ENCODE measurements around the gene LACC1.

The LACC1 gene

GRCh38 chr13:43879755-43880181 lies at the start of gene LACC1:
Gene LACC1 (plus strand): TSS chr13:43879904. CDS start chr13:43880986, 1,082 bp downstream.
- no peak for DNase-seq

- DNase-seq, result no peak
These were observed 49.2 kb upstream of the LACC1 start for GRCh38 chr13:43830497-43830881.

GRCh38 chr13:43831088-43831487 lies 48.6 kb upstream of the LACC1 start:
- DNase-seq, result no peak

- DNase-seq, result no peak
These were observed 44.0 kb upstream of the LACC1 start for GRCh38 chr13:43835701-43836100.

GRCh38 chr13:43838909-43839308 lies 40.8 kb upstream of the LACC1 start:
- no peak for DNase-seq

GRCh38 chr13:43846496-43847158 lies 33.1 kb upstream of the LACC1 start:
- DNase-seq, result no peak

- DNase-seq, result peak; percentile 81
These were observed 31.6 kb upstream of the LACC1 start for GRCh38 chr13:43848001-43848649.

- no peak for DNase-seq
These were observed 28.8 kb upstream of the LACC1 start for GRCh38 chr13:43850873-43851272.

GRCh38 chr13:43852923-43853404 lies 26.7 kb upstream of the LACC1 start:
- DNase-seq, result no peak

- no peak for DNase-seq
These were observed 17.8 kb upstream of the LACC1 start for GRCh38 chr13:43861863-43862262.

- DNase-seq, result no peak
These were observed 14.8 kb upstream of the LACC1 start for GRCh38 chr13:43864921-43865320.

GRCh38 chr13:43865892-43866291 lies 13.8 kb upstream of the LACC1 start:
- no peak for DNase-seq

GRCh38 chr13:43872181-43872580 lies 7.5 kb upstream of the LACC1 start:
- DNase-seq, result no peak

GRCh38 chr13:43874504-43875092 lies 5.1 kb upstream of the LACC1 start:
- DNase-seq, result no peak

GRCh38 chr13:43876366-43876765 lies 3.3 kb upstream of the LACC1 start:
- DNase-seq, result no peak

- no peak for DNase-seq
These were observed 2.4 kb upstream of the LACC1 start for GRCh38 chr13:43877326-43877725.

GRCh38 chr13:43877766-43878165 lies 1.9 kb upstream of the LACC1 start:
- no peak for DNase-seq

- DNase-seq, result peak; percentile 53
These were observed 581 bp upstream of the LACC1 start, which contains the start of gene CCDC122 for GRCh38 chr13:43878892-43879754. Gene CCDC122 (minus strand): TSS chr13:43879740. CDS start chr13:43869376, 10,364 bp downstream.

GRCh38 chr13:43880214-43880855 lies 631 bp downstream of the LACC1 start:
- DNase-seq, result no peak

- DNase-seq, result no peak
These were observed 1.2 kb downstream of the LACC1 start for GRCh38 chr13:43880926-43881325.

GRCh38 chr13:43881580-43881979 lies 1.9 kb downstream of the LACC1 start:
- no peak for DNase-seq

GRCh38 chr13:43883631-43884030 lies 3.9 kb downstream of the LACC1 start:
- DNase-seq, result no peak

GRCh38 chr13:43884222-43884621 lies 4.5 kb downstream of the LACC1 start:
- no peak for DNase-seq
